ENCODE data around the gene CDC5L.

The CDC5L gene

GRCh38 chr6:44404715-44405099, 17.2 kb downstream of the CDC5L start:
- ChIA-PET CTCF (no interaction called here), POLR2A (ENCODE audit: low non-redundant PET) (no interaction called here)
- H3K27ac ChIP-seq: no peak overlapping the region
- TF ChIP-seq CTCF (conservative IDR thresholded peaks at IDR 0.05; ENCODE audit: low read depth): no peak
- no peak for DNase-seq (ENCODE audit: low spot score)

- POLR2A ChIA-PET (ENCODE audit: low non-redundant PET): interaction anchor here (0.5 kb wide), 1 partner anchor 260 kb away, joined by 3 read pairs; no protein-coding TSS in a partner anchor
- CTCF ChIA-PET: interaction anchor here (0.6 to 0.7 kb wide), 2 partner anchors 14 to 52 kb away, joined by 3 read pairs; no protein-coding TSS in a partner anchor
- no peak overlapping the region for H3K27ac ChIP-seq
- DNase-seq (ENCODE audit: low spot score): no peak
- TF ChIP-seq CTCF (conservative IDR thresholded peaks at IDR 0.05; ENCODE audit: low read depth): no peak
Observed at GRCh38 chr6:44407951-44408670, 20.6 kb downstream of the CDC5L start.

- DNase-seq (ENCODE audit: low spot score): no peak
- CTCF ChIA-PET: interaction anchor here (0.7 kb wide), 2 partner anchors 17 to 50 kb away, joined by 3 to 5 read pairs; no protein-coding TSS in a partner anchor
- no peak overlapping the region for H3K27ac ChIP-seq
- no peak for TF ChIP-seq CTCF (conservative IDR thresholded peaks at IDR 0.05; ENCODE audit: low read depth)
- POLR2A ChIA-PET (ENCODE audit: low non-redundant PET): no interaction called here
Observed at GRCh38 chr6:44409207-44409794, 21.8 kb downstream of the CDC5L start.

DNA sequence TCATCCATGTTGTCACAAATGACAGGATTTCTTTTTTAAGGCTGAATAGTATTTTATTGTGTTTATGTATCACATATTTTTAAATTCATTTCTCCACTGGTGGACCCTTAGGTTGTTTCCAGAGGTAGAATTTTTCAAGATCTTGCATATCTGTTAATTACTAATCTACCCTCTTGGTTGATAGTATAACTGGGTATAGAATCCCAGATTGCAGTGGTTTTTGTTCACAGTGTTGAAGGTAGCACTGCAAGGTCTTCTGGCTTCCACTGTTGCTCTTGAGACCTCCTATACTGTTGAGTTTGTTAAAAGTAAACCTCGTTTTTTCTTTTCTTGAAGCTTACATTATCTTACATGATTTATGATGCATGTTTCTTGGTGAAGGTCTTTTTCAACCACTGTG, 22.9 kb downstream of the CDC5L start:
- no peak for DNase-seq (ENCODE audit: low spot score)
- ChIA-PET POLR2A (ENCODE audit: low non-redundant PET) (no interaction called here), CTCF (no interaction called here)
- H3K27ac ChIP-seq: no peak overlapping the region
- TF ChIP-seq CTCF (conservative IDR thresholded peaks at IDR 0.05; ENCODE audit: low read depth): no peak

DNA sequence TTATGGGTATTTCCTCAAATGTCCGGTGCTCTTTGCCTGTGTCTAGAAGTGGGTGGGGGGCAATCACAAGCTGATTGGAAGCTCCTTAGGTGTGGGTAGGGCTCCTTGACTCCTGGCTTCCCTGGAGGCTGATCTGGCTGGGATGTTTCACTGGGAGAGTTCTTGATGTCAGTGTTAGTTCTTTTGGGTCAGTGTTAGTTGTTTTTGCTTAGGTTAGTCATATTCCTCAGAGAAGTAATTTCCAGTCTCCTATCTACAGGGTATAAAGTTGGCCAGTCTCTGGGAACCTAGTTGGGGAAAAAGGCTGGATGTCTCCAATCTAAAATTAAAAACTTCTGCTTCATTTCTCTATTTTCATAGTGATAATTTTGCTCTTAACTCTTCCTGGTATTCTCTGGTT, 23.6 kb downstream of the CDC5L start:
- POLR2A ChIA-PET (ENCODE audit: low non-redundant PET): no interaction called here
- DNase-seq (ENCODE audit: low spot score): no peak
- H3K27ac ChIP-seq: no peak overlapping the region
- TF ChIP-seq CTCF (conservative IDR thresholded peaks at IDR 0.05; ENCODE audit: low read depth): no peak
- CTCF ChIA-PET: no interaction called here

GRCh38 chr6:44415449-44415848, 27.9 kb downstream of the CDC5L start:
- POLR2A ChIA-PET (ENCODE audit: low non-redundant PET): no interaction called here
- CTCF ChIA-PET: no interaction called here
- TF ChIP-seq CTCF (conservative IDR thresholded peaks at IDR 0.05; ENCODE audit: low read depth): no peak

More at GRCh38 chr6:44415449-44415848, 27.9 kb downstream of the CDC5L start:
- no peak overlapping the region for H3K27ac ChIP-seq
- no peak for DNase-seq (ENCODE audit: low spot score)

Measured in RWPE1 (cell line).